Dermis microvascular lymphatic vessel endothelial cell (primary cell): ENCODE results near the gene ZNG1A. TPM values are rescaled to one million over a fixed set of nuclear protein-coding genes. Genes with fewer than 3 reads are reported as not detected.
A peak's percentile ranks its signal among the peaks of the same experiment; 100 is the strongest.
"Not testable (repeated sequence)": the region's sequence is repeated elsewhere in the genome, so short reads cannot be mapped to it uniquely, and the experiment has no call there.

Source experiments
- DNase-seq, 2 donors: peaks; one replicate each; pipeline versions ENCODE4 v3.0.0 to v3.0.0-alpha.2; 2010; ENCODE audit warnings: low read depth in 2 of 2
- total RNA-seq: library from RNA; depleted of rRNA; stranded (reverse); fragments of >200 nt; gene quantifications from 2 replicates; pipeline ENCODE4 v1.2.1, GENCODE V29; 2014

Gene ZNG1A
- total RNA-seq, 1 donor from 2014 or later = 21.1 TPM

- DNase-seq = not testable (repeated sequence)
Observed at GRCh38 chr9:178140-178825, 573 bp downstream of the ZNG1A start.

GRCh38 chr9:169757-170156 is 9.1 kb downstream of the ZNG1A start:
- not testable (repeated sequence) for DNase-seq

GRCh38 chr9:159871-160270 is 19.0 kb downstream of the ZNG1A start:
- DNase-seq = not testable (repeated sequence)

- not testable (repeated sequence) for DNase-seq
Observed at GRCh38 chr9:151173-151572, 27.7 kb downstream of the ZNG1A start.

GRCh38 chr9:139880-140279 is 39.0 kb downstream of the ZNG1A start:
- not testable (repeated sequence) for DNase-seq

- DNase-seq = not testable (repeated sequence)
Observed at GRCh38 chr9:117995-118467, 60.8 kb downstream of the ZNG1A start, which contains the start of gene FOXD4. Gene FOXD4 (minus strand): TSS chr9:118417. CDS start chr9:118119, 298 bp downstream.

- not testable (repeated sequence) for DNase-seq
Observed at GRCh38 chr9:117144-117994, 61.5 kb downstream of the ZNG1A start.

- not testable (repeated sequence) for DNase-seq
Observed at GRCh38 chr9:116239-117077, 62.4 kb downstream of the ZNG1A start.

- DNase-seq = not testable (repeated sequence)
Observed at GRCh38 chr9:115118-115451, 63.8 kb downstream of the ZNG1A start.

- peak in 1 of 2 donors; percentile 2 for DNase-seq
Observed at GRCh38 chr9:114267-115117, 64.4 kb downstream of the ZNG1A start.

- DNase-seq = peak in 1 of 2 donors; percentile 17
Observed at GRCh38 chr9:113468-114266, 65.2 kb downstream of the ZNG1A start.

GRCh38 chr9:112589-113467 is 66.0 kb downstream of the ZNG1A start:
- not testable (repeated sequence) for DNase-seq

- DNase-seq = not testable (repeated sequence)
Observed at GRCh38 chr9:110672-111071, 68.2 kb downstream of the ZNG1A start.

GRCh38 chr9:109540-109939 is 69.3 kb downstream of the ZNG1A start:
- not testable (repeated sequence) for DNase-seq

GRCh38 chr9:108742-109495 is 69.9 kb downstream of the ZNG1A start:
- not testable (repeated sequence) for DNase-seq

GRCh38 chr9:105991-106390 is 72.9 kb downstream of the ZNG1A start:
- not testable (repeated sequence) for DNase-seq

GRCh38 chr9:100430-100829 is 78.4 kb downstream of the ZNG1A start:
- DNase-seq = not testable (repeated sequence)

- not testable (repeated sequence) for DNase-seq
Observed at GRCh38 chr9:99867-100266, 79.0 kb downstream of the ZNG1A start.
